SK-N-SH (cell line): ENCODE measurements around the gene TMED9.

Experiments
- EZH2phosphoT487 ChIP-seq: fragments of 200-600 bp; sonication (generic); IDR thresholded peaks from 2 replicates; pipeline ENCODE4 v1.6.1; 2017; ENCODE audit warnings: low read depth, mixed run types, mild to moderate bottlenecking, antibody characterized with exemption, moderate library complexity, borderline replicate concordance
- FOXJ3 ChIP-seq: sonication (generic); formaldehyde crosslinking; IDR thresholded peaks from 2 replicates; pipeline ENCODE4 v1.5.1; 2020; ENCODE audit warnings: mild to moderate bottlenecking, missing genetic modification reagents
- GABPA ChIP-seq: IDR thresholded peaks from 2 replicates; pipeline ENCODE4 v1.4.0; 2012; ENCODE audit warnings: low read depth, mild to moderate bottlenecking
- POLR2AphosphoS5 ChIP-seq: IDR thresholded peaks from 2 replicates; pipeline ENCODE4 v1.6.1; 2012; ENCODE audit warnings: low read depth, low read length
- TAF1 ChIP-seq: IDR thresholded peaks from 2 replicates; pipeline ENCODE4 v1.6.1; 2012; ENCODE audit warnings: low read depth, mild to moderate bottlenecking, low read length, moderate library complexity, borderline replicate concordance
- TCF12 ChIP-seq: IDR thresholded peaks from 2 replicates; pipeline ENCODE4 v1.4.0; 2012
- YY1 ChIP-seq: IDR thresholded peaks from 2 replicates; pipeline ENCODE4 v1.4.0; 2012; ENCODE audit warnings: low read depth, mild to moderate bottlenecking
- TF ChIP-seq, protein P1 (sequence below): fragments of 200-600 bp; sonication (generic); IDR thresholded peaks from 2 replicates; pipeline ENCODE4 v1.6.1; 2017; ENCODE audit warnings: antibody characterized with exemption, mild to moderate bottlenecking, moderate library complexity
- TF ChIP-seq, protein P2 (sequence below): IDR thresholded peaks from 2 replicates; pipeline ENCODE4 v1.4.0; 2012; ENCODE audit warnings: low read depth, borderline replicate concordance
- TF ChIP-seq, protein P3 (sequence below): fragments of 150-350 bp; IDR thresholded peaks from 2 replicates; pipeline ENCODE4 v1.6.1; 2017; ENCODE audit warnings: antibody characterized with exemption, low read length, low read depth, borderline replicate concordance

DNA sequence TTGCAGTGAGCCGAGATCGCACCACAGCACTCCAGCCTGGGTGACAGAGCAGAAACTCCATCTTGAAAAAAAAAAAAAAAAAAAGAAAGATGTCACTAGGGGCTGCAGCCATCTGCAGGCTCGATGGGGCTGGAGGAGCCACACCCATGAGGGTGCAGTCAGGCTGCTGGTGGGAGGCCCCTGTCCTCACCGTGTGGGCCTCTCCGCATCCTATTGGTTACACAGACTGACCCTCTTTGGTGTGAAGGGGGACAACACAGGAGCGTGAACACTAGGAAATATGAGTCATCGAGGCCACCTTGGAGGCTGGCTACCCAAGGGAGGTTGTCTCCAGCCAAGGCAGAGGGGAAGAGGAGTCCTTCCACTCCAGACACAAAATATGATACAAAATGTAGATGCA, 23.7 kb upstream of the TMED9 start:
- TF ChIP-seq YY1 (no peak), POLR2AphosphoS5 (no peak), FOXJ3 (no peak), GABPA (no peak), TCF12 (no peak), EZH2phosphoT487 (no peak), TAF1 (no peak)
- TF ChIP-seq, protein P1, sequence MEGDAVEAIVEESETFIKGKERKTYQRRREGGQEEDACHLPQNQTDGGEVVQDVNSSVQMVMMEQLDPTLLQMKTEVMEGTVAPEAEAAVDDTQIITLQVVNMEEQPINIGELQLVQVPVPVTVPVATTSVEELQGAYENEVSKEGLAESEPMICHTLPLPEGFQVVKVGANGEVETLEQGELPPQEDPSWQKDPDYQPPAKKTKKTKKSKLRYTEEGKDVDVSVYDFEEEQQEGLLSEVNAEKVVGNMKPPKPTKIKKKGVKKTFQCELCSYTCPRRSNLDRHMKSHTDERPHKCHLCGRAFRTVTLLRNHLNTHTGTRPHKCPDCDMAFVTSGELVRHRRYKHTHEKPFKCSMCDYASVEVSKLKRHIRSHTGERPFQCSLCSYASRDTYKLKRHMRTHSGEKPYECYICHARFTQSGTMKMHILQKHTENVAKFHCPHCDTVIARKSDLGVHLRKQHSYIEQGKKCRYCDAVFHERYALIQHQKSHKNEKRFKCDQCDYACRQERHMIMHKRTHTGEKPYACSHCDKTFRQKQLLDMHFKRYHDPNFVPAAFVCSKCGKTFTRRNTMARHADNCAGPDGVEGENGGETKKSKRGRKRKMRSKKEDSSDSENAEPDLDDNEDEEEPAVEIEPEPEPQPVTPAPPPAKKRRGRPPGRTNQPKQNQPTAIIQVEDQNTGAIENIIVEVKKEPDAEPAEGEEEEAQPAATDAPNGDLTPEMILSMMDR = no peak
- TF ChIP-seq, protein P2, sequence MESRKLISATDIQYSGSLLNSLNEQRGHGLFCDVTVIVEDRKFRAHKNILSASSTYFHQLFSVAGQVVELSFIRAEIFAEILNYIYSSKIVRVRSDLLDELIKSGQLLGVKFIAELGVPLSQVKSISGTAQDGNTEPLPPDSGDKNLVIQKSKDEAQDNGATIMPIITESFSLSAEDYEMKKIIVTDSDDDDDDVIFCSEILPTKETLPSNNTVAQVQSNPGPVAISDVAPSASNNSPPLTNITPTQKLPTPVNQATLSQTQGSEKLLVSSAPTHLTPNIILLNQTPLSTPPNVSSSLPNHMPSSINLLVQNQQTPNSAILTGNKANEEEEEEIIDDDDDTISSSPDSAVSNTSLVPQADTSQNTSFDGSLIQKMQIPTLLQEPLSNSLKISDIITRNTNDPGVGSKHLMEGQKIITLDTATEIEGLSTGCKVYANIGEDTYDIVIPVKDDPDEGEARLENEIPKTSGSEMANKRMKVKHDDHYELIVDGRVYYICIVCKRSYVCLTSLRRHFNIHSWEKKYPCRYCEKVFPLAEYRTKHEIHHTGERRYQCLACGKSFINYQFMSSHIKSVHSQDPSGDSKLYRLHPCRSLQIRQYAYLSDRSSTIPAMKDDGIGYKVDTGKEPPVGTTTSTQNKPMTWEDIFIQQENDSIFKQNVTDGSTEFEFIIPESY = no peak
- TF ChIP-seq, protein P3, sequence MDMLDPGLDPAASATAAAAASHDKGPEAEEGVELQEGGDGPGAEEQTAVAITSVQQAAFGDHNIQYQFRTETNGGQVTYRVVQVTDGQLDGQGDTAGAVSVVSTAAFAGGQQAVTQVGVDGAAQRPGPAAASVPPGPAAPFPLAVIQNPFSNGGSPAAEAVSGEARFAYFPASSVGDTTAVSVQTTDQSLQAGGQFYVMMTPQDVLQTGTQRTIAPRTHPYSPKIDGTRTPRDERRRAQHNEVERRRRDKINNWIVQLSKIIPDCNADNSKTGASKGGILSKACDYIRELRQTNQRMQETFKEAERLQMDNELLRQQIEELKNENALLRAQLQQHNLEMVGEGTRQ = no peak
